Heart left ventricle (tissue), 16 donors: ENCODE results near the gene PASK. TPM values are rescaled to one million over a fixed set of nuclear protein-coding genes. Genes with fewer than 3 reads are reported as not detected.

Experiments
- ATAC-seq, 4 donors: fragments of 200-7000 bp; cut with Tn5 transposase; one replicate each; pipeline ENCODE4 v1.9.1; 2020 to 2022; ENCODE audit warnings: moderate library complexity in 4 of 4, mild to moderate bottlenecking in 3 of 4, moderate number of reproducible peaks in 1 of 4
- DNase-seq, 5 donors: peaks; one replicate each; pipeline ENCODE4 v3.0.0-alpha.2; 2020
- H3K27ac ChIP-seq, 12 donors: fragments of 200-600 bp; sonication (generic) in 4 of 12; one replicate each; pipeline versions ENCODE4 v1.5.0 to v1.8.0; 2016 to 2022; ENCODE audit warnings: mild to moderate bottlenecking in 2 of 12
- H3K27me3 ChIP-seq, 9 donors: fragments of 200-600 bp; sonication (generic) in 2 of 9; one replicate each; pipeline versions ENCODE4 v1.5.1 to v1.8.0; 2016 to 2022; ENCODE audit warnings: mild to moderate bottlenecking in 3 of 9
- H3K36me3 ChIP-seq, 9 donors: fragments of 200-600 bp; sonication (generic) in 2 of 9; one replicate each; pipeline versions ENCODE4 v1.5.0 to v1.8.0; 2018 to 2022; ENCODE audit warnings: mild to moderate bottlenecking in 2 of 9
- H3K4me1 ChIP-seq, 12 donors: fragments of 200-600 bp; sonication (generic) in 4 of 12; one replicate each; pipeline versions ENCODE4 v1.5.0 to v1.8.0; 2016 to 2022; ENCODE audit warnings: mild to moderate bottlenecking in 3 of 12
- H3K4me3 ChIP-seq, 12 donors: fragments of 200-600 bp; sonication (generic) in 4 of 12; one replicate each; pipeline versions ENCODE4 v1.5.0 to v1.8.0; 2017 to 2022; ENCODE audit warnings: mild to moderate bottlenecking in 9 of 12, moderate library complexity in 4 of 12
- H3K9me3 ChIP-seq, 12 donors: fragments of 200-600 bp; sonication (generic) in 4 of 12; one replicate each; pipeline versions ENCODE4 v1.5.0 to v1.8.0; 2016 to 2022; ENCODE audit warnings: mild to moderate bottlenecking in 1 of 12
- CTCF ChIP-seq, 12 donors: fragments of 200-600 bp; sonication (generic) in 4 of 12; IDR thresholded peaks; one replicate each; pipeline versions ENCODE4 v1.5.0 to v1.8.0; 2018 to 2022; ENCODE audit warnings: antibody characterized with exemption in 12 of 12, mild to moderate bottlenecking in 5 of 12
- POLR2A ChIP-seq, 2 donors: fragments of 450-650 bp; IDR thresholded peaks; one replicate each; pipeline ENCODE4 v1.6.1; 2017; ENCODE audit warnings: antibody characterized with exemption in 2 of 2, mild to moderate bottlenecking in 2 of 2, moderate library complexity in 2 of 2
- WGBS, 4 donors: extraction: QIAGEN DNeasy Blood & Tissue Kit in 2 of 4; methylation state at CpG; one replicate each; pipeline versions ENCODE4 v1.1.5 to v1.1.7; 2013 to 2018; 5-methylcytosine and 5-hydroxymethylcytosine counted together
- intact Hi-C, 10 donors: fragments of 100-400 bp; cut with DNase I; formaldehyde crosslinking; loops; one replicate each; pipeline versions ENCODE4 v1.11.1 to v1.14.2; 2022
- polyA plus RNA-seq, 2 donors: library from polyadenylated mRNA; stranded (reverse); fragments of 200-250 nt; gene quantifications; one replicate each; pipeline ENCODE4 v1.2.3, GENCODE V29; 2013
- total RNA-seq, 9 donors: library from RNA; depleted of rRNA in 2 of 9; stranded (reverse); fragments of >200 nt in 2 of 9; fragmentation: NEBNext Ultra II Directional in 3 of 9; extraction: Animal tissue kit (Norgen Biotek cat#: 25700) in 3 of 9; gene quantifications; one replicate each; pipeline versions ENCODE4 v1.1.0 to v1.2.4, GENCODE V29; 2016 to 2023
- donor health status: ischemic (EF 13 %, LVEDD 7.1; RV severe dilation, severe dysfunction).
- donor health status: healthy with polysubstance abuse.
- donor health status: DM: no; HTN: yes; CAD: no.
- donor health status: DM: no; HTN: no; CAD: no.
- donor health status: ischemic (EF 25% LVEDD 6.9; RV normal size, moderate dysfunction).
- donor health status: ischemic (EF 25% LVEDD 5.7; RV mildly dilated, moderate dysfunction).
- donor health status: healthy.
- donor health status: DM: yes; HTN: yes; CAD: no.
- donor health status: ischemic (EF 35%, LVEDD 5.7; RV mildly dilated, moderate dysfunction).
- donor health status: nonischemic (EF 11% LVEDD 7.7; RV severe dilation, severe dysfunction).
- donor health status: DM: yes; HTN: yes; CAD: no.
- donor health status: PGD.
- donor health status: ischemic (EF 29% LVEDD 5.4; RV normal size, mild dysfunction).
- donor health status: nonischemic (EF 23%, LVEDD 6.1; RV moderate dilation, normal function).

PASK gene
- total and polyA plus RNA-seq, 11 donors: 0.60 to 6.3 (median 1.6) TPM

DNA sequence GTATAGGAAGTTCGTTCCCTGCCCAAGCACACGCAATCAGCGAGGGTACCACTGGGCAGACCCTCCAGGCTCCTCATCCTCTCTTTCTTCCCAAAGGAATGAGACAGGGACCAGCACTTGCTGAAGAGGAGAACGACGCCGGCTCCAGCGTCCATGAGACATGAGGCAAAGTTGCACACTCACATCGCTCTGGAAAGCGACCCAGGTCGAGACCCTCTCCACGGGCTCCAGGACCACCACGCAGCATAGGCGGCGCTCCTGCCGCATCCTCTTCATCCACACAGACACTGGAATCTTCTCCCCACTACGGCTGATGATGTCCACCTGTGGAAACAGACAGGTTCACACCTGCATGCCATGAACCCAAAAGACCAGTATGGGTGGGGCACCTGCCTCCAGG, 10.8 kb downstream of the PASK start:
- H3K9me3 ChIP-seq: no peaks in the 10 kb centered on the region
- no peak overlapping the region for H3K4me3 ChIP-seq
- no peak for ATAC-seq
- H3K36me3 ChIP-seq: peaks cover 0 to 12% (median 0%) of the 10 kb centered on the region in 9 donors
- DNase-seq: no peak
- intact Hi-C loops: no loop called here
- TF ChIP-seq POLR2A (IDR thresholded peaks at IDR 0.05) (no peak), CTCF (IDR thresholded peaks at IDR 0.05) (no peak)
- no peaks in the 10 kb centered on the region for H3K4me1 ChIP-seq
- no peaks in the 10 kb centered on the region for H3K27me3 ChIP-seq
- 91 to 99% (median 97%) methylated on average over 14 to 16 of the region's 16 CpGs for WGBS, 4 donors
- no peak overlapping the region for H3K27ac ChIP-seq

- H3K36me3 ChIP-seq: peaks cover 0 to 12% (median 0%) of the 10 kb centered on the region in 9 donors
- intact Hi-C loops: no loop called here
- no peak overlapping the region for H3K27ac ChIP-seq
- DNase-seq (no peak), ATAC-seq (no peak)
- no peaks in the 10 kb centered on the region for H3K4me1 ChIP-seq
- TF ChIP-seq POLR2A (IDR thresholded peaks at IDR 0.05) (no peak), CTCF (IDR thresholded peaks at IDR 0.05) (no peak)
- no peaks in the 10 kb centered on the region for H3K9me3 ChIP-seq
- no peaks in the 10 kb centered on the region for H3K27me3 ChIP-seq
- no peak overlapping the region for H3K4me3 ChIP-seq
- 90 to 92% (median 91%) methylated on average over 22 to 24 of the region's 24 CpGs for WGBS, 4 donors
These were observed 11.7 kb downstream of the PASK start for GRCh38 chr2:241137276-241138190.

- Histone ChIP-seq H3K9me3 (no peaks in the 10 kb centered on the region), H3K36me3 (peaks cover 0 to 12% (median 0%) of the 10 kb centered on the region in 9 donors), H3K4me1 (no peaks in the 10 kb centered on the region), H3K4me3 (no peak overlapping the region), H3K27me3 (no peaks in the 10 kb centered on the region), H3K27ac (no peak overlapping the region)
- WGBS, 4 donors: 94 to 98% (median 96%) methylated on average over 17 to 25 of the region's 25 CpGs
- intact Hi-C loops: no loop called here
- ATAC-seq (no peak), DNase-seq (no peak)
- TF ChIP-seq POLR2A (IDR thresholded peaks at IDR 0.05): no peak
- no peak for TF ChIP-seq CTCF (IDR thresholded peaks at IDR 0.05)
These were observed 12.5 kb downstream of the PASK start for GRCh38 chr2:241136661-241137260.

DNA sequence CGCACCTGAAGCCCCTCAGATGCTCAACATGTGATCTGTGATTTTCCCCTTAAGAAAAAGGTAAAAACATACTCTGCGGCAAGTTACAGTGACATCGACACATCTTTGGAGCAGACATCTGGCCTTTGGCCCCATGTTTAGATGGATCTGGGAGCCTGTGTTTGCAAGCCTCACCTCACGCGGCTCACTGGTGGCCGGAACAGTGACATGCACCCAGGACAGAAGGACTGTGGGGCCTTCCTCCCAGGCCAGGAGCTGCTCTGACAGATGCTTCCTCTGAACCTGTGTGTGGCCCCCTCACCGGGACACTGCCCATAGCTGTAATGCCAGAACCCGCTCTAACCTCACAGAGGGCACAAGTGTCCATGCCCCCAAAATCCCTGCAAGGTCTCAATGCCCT, 13.1 kb downstream of the PASK start:
- Histone ChIP-seq H3K4me1 (no peaks in the 10 kb centered on the region), H3K27me3 (no peaks in the 10 kb centered on the region), H3K36me3 (peaks cover 0 to 12% (median 0%) of the 10 kb centered on the region in 9 donors), H3K4me3 (no peak overlapping the region), H3K9me3 (no peaks in the 10 kb centered on the region), H3K27ac (no peak overlapping the region)
- WGBS, 4 donors: 95 to 98% (median 96%) methylated on average over 8 of the region's 8 CpGs
- no peak for TF ChIP-seq CTCF (IDR thresholded peaks at IDR 0.05)
- intact Hi-C loops: no loop called here
- no peak for ATAC-seq
- no peak for DNase-seq
